Effector memory CD8-positive, alpha-beta T cell (primary cell): Measurements from ENCODE around the gene ZNF423.
"Not testable (repeated sequence)": the region's sequence is repeated elsewhere in the genome, so short reads cannot be mapped to it uniquely, and the experiment has no call there.

Source experiments
- ATAC-seq: fragments of 150-1000 bp; cut with Tn5 transposase; replicated peaks from 2 replicates; pipeline ENCODE4 v1.10.0; 2021; ENCODE audit warnings: mild to moderate bottlenecking, moderate library complexity
- DNase-seq, 3 experiments: peaks; one replicate each; pipeline ENCODE4 v3.0.0; 2021
- H3K27ac Mint-ChIP-seq, 2 donors: one replicate each; pipeline ENCODE4 v1.8.0; 2022; ENCODE audit warnings: mild to moderate bottlenecking in 2 of 2, mixed read lengths in 2 of 2, moderate library complexity in 2 of 2
- H3K27me3 Mint-ChIP-seq, 2 donors: one replicate each; pipeline ENCODE4 v1.8.0; 2022; ENCODE audit warnings: mixed read lengths in 2 of 2
- H3K36me3 Mint-ChIP-seq: one replicate; pipeline ENCODE4 v1.8.0; 2022; ENCODE audit warnings: mild to moderate bottlenecking, moderate library complexity, mixed read lengths; ENCODE audit not compliant: insufficient read depth
- H3K4me1 Mint-ChIP-seq, 2 donors: one replicate each; pipeline ENCODE4 v1.8.0; 2022; ENCODE audit warnings: low read depth in 2 of 2, mixed read lengths in 2 of 2
- H3K4me3 Mint-ChIP-seq, 2 donors: one replicate each; pipeline ENCODE4 v1.8.0; 2022; ENCODE audit warnings: mild to moderate bottlenecking in 2 of 2, mixed read lengths in 2 of 2, moderate library complexity in 2 of 2
- H3K9me3 Mint-ChIP-seq, 2 donors: one replicate each; pipeline ENCODE4 v1.8.0; 2022; ENCODE audit warnings: mixed read lengths in 2 of 2

ZNF423 gene

GRCh38 chr16:49510141-49510540 is 345.8 kb downstream of the ZNF423 start:
- DNase-seq, result no peak
- ATAC-seq, result no peak
- H3K36me3 Mint-ChIP-seq, result no peaks in the 10 kb centered on the region
- no peak overlapping the region for H3K27ac Mint-ChIP-seq
- H3K4me1 Mint-ChIP-seq, result no peaks in the 10 kb centered on the region
- no peak overlapping the region for H3K4me3 Mint-ChIP-seq
- H3K27me3 Mint-ChIP-seq, result no peaks in the 10 kb centered on the region
- H3K9me3 Mint-ChIP-seq, result no peaks in the 10 kb centered on the region

- H3K4me3 Mint-ChIP-seq, H3K9me3 Mint-ChIP-seq, DNase-seq, H3K4me1 Mint-ChIP-seq, H3K27me3 Mint-ChIP-seq, ATAC-seq, H3K36me3 Mint-ChIP-seq, H3K27ac Mint-ChIP-seq: not testable (repeated sequence)
These were observed 349.6 kb downstream of the ZNF423 start for GRCh38 chr16:49506058-49507013.

- Mint-ChIP-seq H3K4me3 (no peak overlapping the region), H3K4me1 (peaks cover 0 to 7% of the 10 kb centered on the region in 2 donors), H3K27ac (no peak overlapping the region), H3K36me3 (no peaks in the 10 kb centered on the region), H3K27me3 (peaks cover 0 to 7% of the 10 kb centered on the region in 2 donors), H3K9me3 (no peaks in the 10 kb centered on the region)
- ATAC-seq, result no peak
- DNase-seq, result no peak
These were observed 350.4 kb downstream of the ZNF423 start for GRCh38 chr16:49505556-49505955.

- Mint-ChIP-seq H3K9me3 (no peaks in the 10 kb centered on the region), H3K27ac (no peak overlapping the region), H3K4me1 (peaks cover 0 to 7% of the 10 kb centered on the region in 2 donors), H3K36me3 (no peaks in the 10 kb centered on the region), H3K27me3 (peaks cover 0 to 7% of the 10 kb centered on the region in 2 donors), H3K4me3 (no peak overlapping the region)
- DNase-seq, result no peak
- no peak for ATAC-seq
These were observed 351.3 kb downstream of the ZNF423 start for GRCh38 chr16:49504626-49505025.

GRCh38 chr16:49504023-49504364 is 351.9 kb downstream of the ZNF423 start:
- Mint-ChIP-seq H3K27ac (no peak overlapping the region), H3K27me3 (peaks cover 0 to 7% of the 10 kb centered on the region in 2 donors), H3K4me1 (peaks cover 0 to 7% of the 10 kb centered on the region in 2 donors), H3K9me3 (no peaks in the 10 kb centered on the region), H3K4me3 (no peak overlapping the region), H3K36me3 (no peaks in the 10 kb centered on the region)
- no peak for DNase-seq
- ATAC-seq, result no peak

GRCh38 chr16:49503256-49504022 is 352.5 kb downstream of the ZNF423 start:
- Mint-ChIP-seq H3K27ac (no peak overlapping the region), H3K9me3 (no peaks in the 10 kb centered on the region), H3K36me3 (peaks cover 3% of the 10 kb centered on the region), H3K4me1 (peaks cover 0 to 7% of the 10 kb centered on the region in 2 donors), H3K4me3 (no peak overlapping the region), H3K27me3 (peaks cover 0 to 7% of the 10 kb centered on the region in 2 donors)
- ATAC-seq (no peak), DNase-seq (no peak)

GRCh38 chr16:49502136-49502881 is 353.6 kb downstream of the ZNF423 start:
- Mint-ChIP-seq H3K36me3 (peaks cover 3% of the 10 kb centered on the region), H3K27ac (no peak overlapping the region), H3K9me3 (no peaks in the 10 kb centered on the region), H3K4me3 (no peak overlapping the region), H3K4me1 (peaks cover 0 to 7% of the 10 kb centered on the region in 2 donors), H3K27me3 (peaks cover 6 to 7% of the 10 kb centered on the region in 2 donors)
- DNase-seq, result no peak
- ATAC-seq, result no peak

GRCh38 chr16:49499869-49500610 is 355.9 kb downstream of the ZNF423 start:
- H3K9me3 Mint-ChIP-seq, result no peaks in the 10 kb centered on the region
- peaks cover 7 to 21% of the 10 kb centered on the region in 2 donors for H3K27me3 Mint-ChIP-seq
- H3K4me3 Mint-ChIP-seq, result no peak overlapping the region
- DNase-seq, result no peak
- H3K4me1 Mint-ChIP-seq, result peaks cover 0 to 7% of the 10 kb centered on the region in 2 donors
- H3K27ac Mint-ChIP-seq, result no peak overlapping the region
- ATAC-seq, result no peak
- peaks cover 3% of the 10 kb centered on the region for H3K36me3 Mint-ChIP-seq

GRCh38 chr16:49499414-49499785 is 356.5 kb downstream of the ZNF423 start:
- H3K27ac Mint-ChIP-seq, result no peak overlapping the region

GRCh38 chr16:49498666-49499413 is 357.1 kb downstream of the ZNF423 start:
- peaks cover 0 to 7% of the 10 kb centered on the region in 2 donors for H3K4me1 Mint-ChIP-seq

More at GRCh38 chr16:49499414-49499785, 356.5 kb downstream of the ZNF423 start:
- H3K4me3 Mint-ChIP-seq, result no peak overlapping the region
- peaks cover 0 to 7% of the 10 kb centered on the region in 2 donors for H3K4me1 Mint-ChIP-seq
- H3K9me3 Mint-ChIP-seq, result no peaks in the 10 kb centered on the region
- DNase-seq, result no peak
- H3K27me3 Mint-ChIP-seq, result peaks cover 7 to 21% of the 10 kb centered on the region in 2 donors
- ATAC-seq, result no peak
- H3K36me3 Mint-ChIP-seq, result peaks cover 3% of the 10 kb centered on the region

GRCh38 chr16:49498264-49498663 is 357.6 kb downstream of the ZNF423 start:
- H3K4me3 Mint-ChIP-seq, result no peak overlapping the region
- H3K27ac Mint-ChIP-seq, result no peak overlapping the region
- ATAC-seq, result no peak
- no peak for DNase-seq
- H3K36me3 Mint-ChIP-seq, result peaks cover 3% of the 10 kb centered on the region
- H3K9me3 Mint-ChIP-seq, result no peaks in the 10 kb centered on the region
- peaks cover 0 to 4% of the 10 kb centered on the region in 2 donors for H3K4me1 Mint-ChIP-seq
- peaks cover 7 to 22% of the 10 kb centered on the region in 2 donors for H3K27me3 Mint-ChIP-seq

More at GRCh38 chr16:49498666-49499413, 357.1 kb downstream of the ZNF423 start:
- Mint-ChIP-seq H3K27ac (no peak overlapping the region), H3K4me3 (no peak overlapping the region), H3K36me3 (peaks cover 3% of the 10 kb centered on the region), H3K9me3 (no peaks in the 10 kb centered on the region), H3K27me3 (peaks cover 7 to 21% of the 10 kb centered on the region in 2 donors)
- DNase-seq (no peak), ATAC-seq (no peak)

- Mint-ChIP-seq H3K36me3 (peaks cover 3% of the 10 kb centered on the region), H3K4me1 (peaks cover 0 to 2% of the 10 kb centered on the region in 2 donors)
- no peak for DNase-seq
These were observed 358.4 kb downstream of the ZNF423 start for GRCh38 chr16:49497466-49497865.

More at GRCh38 chr16:49497466-49497865, 358.4 kb downstream of the ZNF423 start:
- Mint-ChIP-seq H3K27me3 (peaks cover 7 to 29% of the 10 kb centered on the region in 2 donors), H3K4me3 (no peak overlapping the region), H3K9me3 (no peaks in the 10 kb centered on the region), H3K27ac (no peak overlapping the region)
- ATAC-seq, result no peak
